ENCODE measurements around the gene HOXD13.
A peak's percentile ranks its signal among the peaks of the same experiment; 100 is the strongest.

HOXD13 gene

GRCh38 chr2:176121190-176122051 is 28.9 kb downstream of the HOXD13 start:
- no peak for DNase-seq

- DNase-seq: peak; percentile 37 to 46
Measured at GRCh38 chr2:176122052-176122682, 29.6 kb downstream of the HOXD13 start.

DNA sequence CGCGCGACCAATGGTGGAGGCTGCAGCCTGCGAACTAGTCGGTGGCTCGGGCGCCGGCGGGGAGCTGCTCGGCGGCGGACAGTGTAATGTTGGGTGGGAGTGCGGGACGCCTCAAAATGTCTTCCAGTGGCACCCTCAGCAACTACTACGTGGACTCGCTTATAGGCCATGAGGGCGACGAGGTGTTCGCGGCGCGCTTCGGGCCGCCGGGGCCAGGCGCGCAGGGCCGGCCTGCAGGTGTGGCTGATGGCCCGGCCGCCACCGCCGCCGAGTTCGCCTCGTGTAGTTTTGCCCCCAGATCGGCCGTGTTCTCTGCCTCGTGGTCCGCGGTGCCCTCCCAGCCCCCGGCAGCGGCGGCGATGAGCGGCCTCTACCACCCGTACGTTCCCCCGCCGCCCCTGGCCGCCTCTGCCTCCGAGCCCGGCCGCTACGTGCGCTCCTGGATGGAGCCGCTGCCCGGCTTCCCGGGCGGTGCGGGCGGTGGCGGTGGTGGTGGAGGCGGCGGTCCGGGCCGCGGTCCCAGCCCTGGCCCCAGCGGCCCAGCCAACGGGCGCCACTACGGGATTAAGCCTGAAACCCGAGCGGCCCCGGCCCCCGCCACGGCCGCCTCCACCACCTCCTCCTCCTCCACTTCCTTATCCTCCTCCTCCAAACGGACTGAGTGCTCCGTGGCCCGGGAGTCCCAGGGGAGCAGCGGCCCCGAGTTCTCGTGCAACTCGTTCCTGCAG is 30.3 kb downstream of the HOXD13 start, which contains the start of gene HOXD9:
Gene HOXD9, plus strand, starts transcription at position 37 of the 728 bp plus-strand sequence. Its CDS starts 50 bp downstream, at position 87.
- no peak for DNase-seq

GRCh38 chr2:176123411-176124109 is 31.0 kb downstream of the HOXD13 start:
- DNase-seq: no peak

- DNase-seq: no peak
Measured at GRCh38 chr2:176124110-176124946, 31.8 kb downstream of the HOXD13 start.

GRCh38 chr2:176124947-176125771 is 32.6 kb downstream of the HOXD13 start:
- DNase-seq: no peak

DNA sequence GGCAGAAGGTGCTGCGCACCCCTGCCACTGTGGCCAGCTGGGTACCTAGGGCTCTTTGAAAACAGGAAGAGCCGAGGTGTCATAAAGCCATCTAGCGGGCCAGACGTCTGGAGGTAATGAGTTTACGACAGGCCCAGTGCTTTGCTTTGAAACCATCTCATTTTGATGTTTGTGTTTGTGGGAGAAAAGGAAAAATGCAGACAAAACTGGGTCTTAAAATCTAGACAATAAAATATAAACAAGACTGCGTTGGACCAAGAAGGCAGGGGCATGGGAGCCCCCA is 33.2 kb downstream of the HOXD13 start:
- peak in 1 of 2 experiments; percentile 47 for DNase-seq

- peak in 1 of 2 experiments; percentile 37 for DNase-seq
Measured at GRCh38 chr2:176126929-176127773, 34.6 kb downstream of the HOXD13 start.

GRCh38 chr2:176127774-176128072 is 35.2 kb downstream of the HOXD13 start:
- no peak for DNase-seq

GRCh38 chr2:176128172-176128981 is 35.9 kb downstream of the HOXD13 start:
- peak in 1 of 2 experiments; percentile 36 for DNase-seq

DNA sequence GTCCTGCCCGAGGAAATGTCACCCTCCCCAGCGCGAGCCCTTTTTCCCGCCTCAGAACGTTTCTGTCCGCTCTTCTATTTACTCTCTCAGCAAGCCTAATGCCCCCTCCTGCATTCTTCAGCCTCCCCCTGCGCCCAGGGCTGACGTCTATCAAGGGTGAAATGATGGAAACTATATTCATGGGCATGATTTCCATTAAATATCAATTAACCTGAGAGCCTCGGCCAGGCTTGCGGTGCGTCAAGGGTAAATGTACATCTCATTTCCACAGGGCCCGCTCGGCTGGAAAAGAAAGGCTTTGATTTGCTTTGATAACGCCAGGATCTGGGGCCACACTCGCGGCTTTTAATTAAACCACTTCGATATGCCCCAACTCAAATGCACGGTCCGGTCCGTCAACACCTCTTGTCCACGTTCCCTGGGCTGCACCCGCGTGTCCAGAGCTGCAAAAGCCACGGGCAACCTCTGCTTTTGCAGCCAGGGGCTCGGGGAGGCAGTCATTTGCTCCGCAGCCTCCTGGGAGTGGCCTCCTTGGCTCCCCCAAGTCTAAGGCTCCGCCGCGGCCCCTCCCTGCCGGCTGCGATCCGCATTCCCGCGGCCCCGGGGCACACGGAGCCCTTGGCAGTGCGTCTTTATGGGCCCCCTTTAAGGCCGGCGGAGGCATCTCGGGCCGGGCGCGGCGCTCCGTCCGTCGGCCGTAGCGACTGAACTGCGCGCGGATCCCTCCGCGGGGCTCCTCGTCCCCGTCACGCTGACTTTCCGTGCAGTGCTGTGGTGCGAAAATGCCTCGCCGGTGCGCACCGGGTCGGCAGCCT is 36.7 kb downstream of the HOXD13 start, which contains the start of gene HOXD8:
Gene HOXD8, plus strand, starts transcription at position 724 of the 815 bp plus-strand sequence. CDS start 662 bp downstream, outside the sequence.
- DNase-seq: peak; percentile 50 to 61

DNA sequence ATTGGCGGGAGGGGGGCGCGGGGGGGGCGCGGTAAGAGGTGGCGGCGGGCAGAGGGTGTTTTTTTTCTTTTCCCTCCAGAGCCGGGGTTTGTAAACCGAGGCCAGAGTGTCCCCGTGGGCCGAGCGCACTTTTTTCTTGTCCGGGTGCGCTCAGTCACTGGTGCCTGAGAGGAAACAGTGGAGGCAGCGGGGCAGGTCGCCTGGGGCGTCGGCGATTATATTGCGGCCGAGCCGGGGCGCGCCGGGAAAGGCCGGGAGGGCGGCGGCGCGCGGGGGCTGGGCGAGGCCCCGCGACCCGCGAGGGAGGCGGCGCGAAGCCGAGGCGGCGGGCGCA is 37.3 kb downstream of the HOXD13 start:
- DNase-seq: no peak

DNA sequence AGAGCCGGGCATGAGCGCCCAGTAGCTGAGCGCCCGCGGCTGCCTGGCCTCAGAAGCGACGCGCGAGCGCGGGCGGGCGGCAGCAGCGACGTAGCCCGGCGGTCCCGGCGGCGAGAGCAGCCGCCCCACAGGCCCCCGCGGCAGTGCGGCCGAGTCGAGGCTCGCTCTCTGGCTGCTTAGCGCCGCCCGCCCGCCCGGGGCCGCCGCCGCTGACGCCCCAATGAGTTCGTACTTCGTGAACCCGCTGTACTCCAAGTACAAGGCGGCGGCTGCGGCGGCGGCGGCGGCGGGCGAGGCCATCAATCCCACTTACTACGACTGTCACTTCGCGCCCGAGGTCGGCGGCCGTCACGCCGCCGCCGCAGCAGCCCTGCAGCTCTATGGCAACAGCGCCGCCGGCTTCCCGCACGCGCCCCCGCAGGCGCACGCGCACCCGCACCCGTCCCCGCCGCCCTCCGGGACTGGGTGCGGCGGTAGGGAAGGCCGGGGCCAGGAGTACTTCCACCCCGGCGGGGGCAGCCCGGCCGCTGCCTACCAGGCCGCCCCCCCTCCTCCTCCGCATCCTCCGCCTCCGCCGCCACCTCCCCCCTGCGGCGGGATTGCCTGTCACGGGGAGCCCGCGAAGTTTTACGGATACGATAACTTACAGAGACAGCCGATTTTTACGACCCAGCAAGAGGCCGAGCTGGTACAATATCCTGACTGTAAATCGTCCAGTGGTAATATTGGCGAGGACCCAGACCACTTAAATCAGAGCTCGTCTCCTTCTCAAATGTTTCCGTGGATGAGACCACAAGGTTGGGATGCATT is 37.8 kb downstream of the HOXD13 start:
- no peak for DNase-seq

DNA sequence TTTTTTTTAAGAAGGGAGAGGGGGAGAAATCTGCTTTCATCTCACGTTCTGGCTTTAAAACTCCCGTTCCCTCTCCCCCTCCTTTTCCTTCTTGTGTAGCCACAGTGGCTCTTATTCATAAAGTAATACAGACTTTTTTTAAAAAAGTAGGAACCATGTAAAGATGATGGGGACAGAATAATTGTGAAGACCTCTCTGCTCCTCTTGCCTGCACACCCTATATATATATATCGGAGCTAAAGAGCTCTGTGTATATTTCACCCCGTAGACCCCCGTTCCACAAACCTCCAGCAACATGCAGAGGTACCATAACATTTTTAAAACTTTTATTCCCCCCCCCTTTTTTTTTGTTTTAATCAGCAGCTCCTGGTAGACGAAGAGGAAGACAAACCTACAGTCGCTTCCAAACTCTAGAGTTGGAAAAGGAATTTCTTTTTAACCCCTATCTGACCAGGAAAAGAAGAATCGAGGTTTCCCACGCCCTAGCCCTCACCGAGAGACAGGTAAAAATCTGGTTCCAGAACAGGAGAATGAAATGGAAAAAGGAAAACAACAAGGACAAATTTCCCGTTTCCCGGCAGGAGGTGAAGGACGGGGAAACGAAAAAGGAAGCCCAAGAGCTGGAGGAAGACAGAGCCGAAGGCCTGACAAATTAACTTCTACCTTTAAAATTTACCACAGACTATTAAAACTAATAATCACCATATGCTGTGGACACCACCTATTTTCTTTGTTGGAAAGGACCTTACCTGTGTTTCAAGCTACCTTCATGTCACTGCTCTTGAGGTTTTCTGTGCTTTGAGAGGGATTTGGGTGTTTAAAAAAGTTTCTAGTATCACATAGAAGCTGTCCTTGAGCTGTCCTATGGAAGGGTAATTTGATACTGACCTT is 38.7 kb downstream of the HOXD13 start:
- no peak for DNase-seq

GRCh38 chr2:176131848-176132158 is 39.3 kb downstream of the HOXD13 start:
- no peak for DNase-seq
